Keratinocyte (primary cell): ENCODE data around the gene FAN1. TPM values are rescaled to one million over a fixed set of nuclear protein-coding genes. Genes with fewer than 3 reads are reported as not detected.

Experiments used
- DNase-seq: peaks from one replicate; pipeline ENCODE4 v3.0.0-alpha.2; 2011; ENCODE audit warnings: low read depth, missing footprints, low spot score
- FAIRE-seq: peaks from 2 replicates; lab custom pipeline; 2011; peaks lifted over from hg19 to GRCh38; lab: Jason Lieb, UNC
- H2AFZ ChIP-seq: 2 replicates; pipeline ENCODE4 v1.6.0; 2012; ENCODE audit warnings: low read length, control low read depth, inconsistent platforms; ENCODE audit not compliant: control insufficient read depth
- H3K27ac ChIP-seq: 2 replicates; pipeline ENCODE4 v1.5.1; 2011; ENCODE audit warnings: low read length; ENCODE audit not compliant: control insufficient read depth, insufficient read depth
- H3K27me3 ChIP-seq: 3 replicates; pipeline ENCODE4 v1.6.0; 2011; ENCODE audit warnings: low read length; ENCODE audit not compliant: control insufficient read depth, insufficient read depth; ENCODE audit errors: extremely low read depth
- H3K36me3 ChIP-seq, 2 experiments: 2 replicates in 1 of 2; 3 replicates in 1 of 2; pipeline ENCODE4 v1.5.1; 2011; ENCODE audit warnings: low read length in 2 of 2, mild to moderate bottlenecking in 1 of 2; ENCODE audit not compliant: control insufficient read depth in 2 of 2, insufficient read depth in 2 of 2; ENCODE audit errors: extremely low read depth in 1 of 2
- H3K4me1 ChIP-seq: 3 replicates; pipeline ENCODE4 v1.5.1; 2011; ENCODE audit warnings: low read length; ENCODE audit not compliant: control insufficient read depth, insufficient read depth; ENCODE audit errors: extremely low read depth
- H3K4me2 ChIP-seq: 3 replicates; pipeline ENCODE4 v1.6.0; 2011; ENCODE audit warnings: low read depth, low read length; ENCODE audit not compliant: control insufficient read depth, insufficient read depth; ENCODE audit errors: extremely low read depth
- H3K4me3 ChIP-seq, 3 experiments: fragments of 200-600 bp in 1 of 3; sonication (generic) in 1 of 3; 2 replicates in 2 of 3; 3 replicates in 1 of 3; pipeline ENCODE4 v1.5.1; 2011 to 2016; ENCODE audit warnings: low read length in 3 of 3, mild to moderate bottlenecking in 3 of 3, control low read depth in 2 of 3, inconsistent platforms in 1 of 3, low read depth in 1 of 3, mixed read lengths in 1 of 3, mixed run types in 1 of 3, moderate library complexity in 1 of 3; ENCODE audit not compliant: control insufficient read depth in 2 of 3, insufficient read depth in 2 of 3; ENCODE audit errors: extremely low read depth in 1 of 3
- H3K79me2 ChIP-seq: 2 replicates; pipeline ENCODE4 v1.6.0; 2012; ENCODE audit warnings: low read length; ENCODE audit not compliant: control insufficient read depth, insufficient read depth
- H3K9ac ChIP-seq: 3 replicates; pipeline ENCODE4 v1.6.0; 2011; ENCODE audit warnings: low read length; ENCODE audit not compliant: control insufficient read depth, insufficient read depth; ENCODE audit errors: extremely low read depth
- H3K9me1 ChIP-seq: 3 replicates; pipeline ENCODE4 v1.6.0; 2011; ENCODE audit warnings: low read length; ENCODE audit not compliant: control insufficient read depth, insufficient read depth; ENCODE audit errors: extremely low read depth
- H3K9me3 ChIP-seq: 2 replicates; pipeline ENCODE4 v1.5.1; 2012; ENCODE audit warnings: low read depth, low read length; ENCODE audit not compliant: control insufficient read depth
- H4K20me1 ChIP-seq: 3 replicates; pipeline ENCODE4 v1.6.0; 2011; ENCODE audit warnings: low read length; ENCODE audit not compliant: control insufficient read depth, insufficient read depth; ENCODE audit errors: extremely low read depth
- EZH2 ChIP-seq: IDR thresholded peaks from one replicate; pipeline ENCODE4 v1.6.1; 2012; ENCODE audit warnings: inconsistent platforms, mild to moderate bottlenecking, low read length, moderate library complexity
- dilution Hi-C: fragments of 300-500 bp; cut with MboI; formaldehyde crosslinking; loops from one replicate; pipeline ENCODE4 v1.7.0; 2020; ENCODE audit warnings: low sequenced_read_pairs; ENCODE audit not compliant: extremely low pct_ligation_motif_present
- polyA plus RNA-seq, 5 experiments: library from polyadenylated mRNA; depleted of rRNA in 3 of 5; stranded (reverse) in 3 of 5; stranded (forward) in 1 of 5; unstranded in 1 of 5; fragments of >200 nt; gene quantifications; 1 replicate in 1 of 5; 2 replicates in 3 of 5; 3 replicates in 1 of 5; pipeline versions ENCODE4 v1.2.1 to v1.2.3, GENCODE V29; 2011 to 2012; ENCODE audit warnings: missing spikeins in 2 of 5, low read depth in 1 of 5, low replicate concordance in 1 of 5
- TF ChIP-seq, protein P1 (sequence below), 3 experiments: IDR thresholded peaks in 1 of 3; conservative IDR thresholded peaks in 1 of 3; optimal IDR thresholded peaks in 1 of 3; 2 replicates in 2 of 3; 3 replicates in 1 of 3; pipeline versions ENCODE3 to v1.5.1; 2011; ENCODE audit warnings: low read length in 3 of 3, mild to moderate bottlenecking in 3 of 3, moderate library complexity in 2 of 3, control low read depth in 1 of 3, inconsistent platforms in 1 of 3; ENCODE audit not compliant: insufficient read depth in 2 of 3; ENCODE audit errors: extremely low read depth in 1 of 3

FAN1 gene
- polyA plus RNA-seq, 1 donor (not counting 4 experiments of a cell fraction or from before 2014, with no cell fraction given) = 17.2 TPM

DNA sequence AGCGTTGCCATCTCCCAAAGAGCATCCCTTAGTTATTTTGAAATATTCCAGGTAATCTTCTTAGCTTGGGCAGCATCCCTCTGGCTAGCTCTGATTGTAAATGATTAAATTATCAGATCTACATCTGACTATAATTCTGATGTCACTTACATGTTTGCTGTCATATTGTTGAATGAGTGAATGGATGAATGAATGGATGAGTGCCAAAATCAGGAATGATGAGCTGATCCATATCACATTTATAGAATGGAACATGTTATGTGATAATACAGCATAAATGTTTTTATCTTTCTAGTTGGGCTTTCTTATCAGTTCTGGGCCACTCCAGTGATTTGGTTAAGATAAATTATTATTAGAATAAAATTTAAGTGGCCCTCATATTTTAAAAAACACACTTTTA, 14.0 kb downstream of the FAN1 start:
- TF ChIP-seq, protein P1, sequence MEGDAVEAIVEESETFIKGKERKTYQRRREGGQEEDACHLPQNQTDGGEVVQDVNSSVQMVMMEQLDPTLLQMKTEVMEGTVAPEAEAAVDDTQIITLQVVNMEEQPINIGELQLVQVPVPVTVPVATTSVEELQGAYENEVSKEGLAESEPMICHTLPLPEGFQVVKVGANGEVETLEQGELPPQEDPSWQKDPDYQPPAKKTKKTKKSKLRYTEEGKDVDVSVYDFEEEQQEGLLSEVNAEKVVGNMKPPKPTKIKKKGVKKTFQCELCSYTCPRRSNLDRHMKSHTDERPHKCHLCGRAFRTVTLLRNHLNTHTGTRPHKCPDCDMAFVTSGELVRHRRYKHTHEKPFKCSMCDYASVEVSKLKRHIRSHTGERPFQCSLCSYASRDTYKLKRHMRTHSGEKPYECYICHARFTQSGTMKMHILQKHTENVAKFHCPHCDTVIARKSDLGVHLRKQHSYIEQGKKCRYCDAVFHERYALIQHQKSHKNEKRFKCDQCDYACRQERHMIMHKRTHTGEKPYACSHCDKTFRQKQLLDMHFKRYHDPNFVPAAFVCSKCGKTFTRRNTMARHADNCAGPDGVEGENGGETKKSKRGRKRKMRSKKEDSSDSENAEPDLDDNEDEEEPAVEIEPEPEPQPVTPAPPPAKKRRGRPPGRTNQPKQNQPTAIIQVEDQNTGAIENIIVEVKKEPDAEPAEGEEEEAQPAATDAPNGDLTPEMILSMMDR (optimal IDR thresholded peaks at IDR 0.05 in 1 of 3, IDR thresholded peaks at IDR 0.05 in 1 of 3, conservative IDR thresholded peaks at IDR 0.05 in 1 of 3; ENCODE audit: extremely low read depth in 1 of 3, insufficient read depth in 2 of 3, low read length in 3 of 3) = no peak
- TF ChIP-seq EZH2 = no peak
- Histone ChIP-seq H3K27me3 (no peaks in the 10 kb centered on the region), H3K9me3 (no peaks in the 10 kb centered on the region), H3K79me2 (peaks cover 2% of the 10 kb centered on the region), H3K4me2 (no peak overlapping the region), H3K36me3 (peaks cover 3 to 26% of the 10 kb centered on the region in 2 experiments), H4K20me1 (no peaks in the 10 kb centered on the region), H3K9ac (no peak overlapping the region), H3K9me1 (no peaks in the 10 kb centered on the region), H3K27ac (no peak overlapping the region), H3K4me3 (no peak overlapping the region), H3K4me1 (no peaks in the 10 kb centered on the region), H2AFZ (no peak overlapping the region)
- DNase-seq (no peak), FAIRE-seq (no peak)
- dilution Hi-C loops = no loop called here

DNA sequence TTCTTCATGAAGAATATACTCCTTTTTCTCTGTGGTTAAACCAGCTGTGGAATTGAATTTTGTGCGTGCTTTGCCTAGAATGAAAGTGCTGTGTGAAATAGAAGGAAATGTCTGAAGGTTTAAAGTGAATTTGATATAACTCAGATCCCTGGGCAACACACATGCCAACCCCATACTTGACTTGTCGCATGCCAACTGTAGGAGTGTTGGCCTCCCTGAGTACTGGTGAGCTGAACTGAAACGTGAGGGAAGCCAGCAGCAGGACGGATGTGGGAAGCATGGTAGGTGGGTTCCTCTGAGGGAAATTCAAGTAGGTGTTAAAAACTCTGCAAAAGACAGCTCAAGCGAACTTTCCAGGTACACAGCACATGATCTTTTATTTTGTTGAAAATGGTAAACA, 14.7 kb downstream of the FAN1 start:
- H3K9ac ChIP-seq = no peak overlapping the region
- H3K9me3 ChIP-seq = no peaks in the 10 kb centered on the region
- H3K27ac ChIP-seq = no peak overlapping the region
- H2AFZ ChIP-seq = no peak overlapping the region
- H3K36me3 ChIP-seq = peaks cover 8 to 26% of the 10 kb centered on the region in 2 experiments
- DNase-seq (no peak), FAIRE-seq (no peak)
- TF ChIP-seq EZH2 = no peak
- TF ChIP-seq, protein P1 (optimal IDR thresholded peaks at IDR 0.05 in 1 of 3, IDR thresholded peaks at IDR 0.05 in 1 of 3, conservative IDR thresholded peaks at IDR 0.05 in 1 of 3; ENCODE audit: extremely low read depth in 1 of 3, insufficient read depth in 2 of 3, low read length in 3 of 3) = no peak
- no peaks in the 10 kb centered on the region for H4K20me1 ChIP-seq
- no peaks in the 10 kb centered on the region for H3K9me1 ChIP-seq
- H3K27me3 ChIP-seq = no peaks in the 10 kb centered on the region
- H3K4me3 ChIP-seq = no peak overlapping the region
- dilution Hi-C loops = no loop called here
- H3K4me2 ChIP-seq = no peak overlapping the region
- H3K4me1 ChIP-seq = no peaks in the 10 kb centered on the region
- H3K79me2 ChIP-seq = peaks cover 2% of the 10 kb centered on the region
